Ectodermal cell (in vitro differentiated cells): ENCODE results near the gene MYO1G.

Source experiments
- H3K27ac ChIP-seq: 2 replicates; pipeline ENCODE4 v1.7.0; 2013; ENCODE audit warnings: mild to moderate bottlenecking, low read depth, low read length; ENCODE audit not compliant: insufficient read depth, poor library complexity, severe bottlenecking
- H3K27me3 ChIP-seq: 2 replicates; pipeline ENCODE4 v1.7.0; 2013; ENCODE audit warnings: mild to moderate bottlenecking, low read length; ENCODE audit not compliant: insufficient read depth, control insufficient read depth, poor library complexity, severe bottlenecking
- H3K36me3 ChIP-seq: one replicate; pipeline ENCODE4 v1.7.0; 2013; ENCODE audit warnings: low read length; ENCODE audit not compliant: control insufficient read depth, insufficient read depth
- H3K4me1 ChIP-seq: one replicate; pipeline ENCODE4 v1.7.0; 2013; ENCODE audit warnings: low read length; ENCODE audit not compliant: control insufficient read depth, insufficient read depth
- H3K4me3 ChIP-seq: 2 replicates; pipeline ENCODE4 v1.7.0; 2013; ENCODE audit warnings: low read depth, low read length, control low read depth; ENCODE audit not compliant: insufficient read depth
- H3K9me3 ChIP-seq: 2 replicates; pipeline ENCODE4 v1.7.0; 2013; ENCODE audit warnings: mild to moderate bottlenecking, low read length, moderate library complexity; ENCODE audit not compliant: control insufficient read depth
- WGBS, 2 experiments: methylation state at CpG; one replicate each; pipeline ENCODE4 v1.1.7; 2013; ENCODE audit warnings: missing lambda C conversion rate in 2 of 2; 5-methylcytosine and 5-hydroxymethylcytosine counted together

Gene MYO1G

GRCh38 chr7:44980393-44981034 lies 1.7 kb upstream of the MYO1G start:
- Histone ChIP-seq H3K4me3 (no peak overlapping the region), H3K27me3 (no peaks in the 10 kb centered on the region), H3K36me3 (peaks cover 26% of the 10 kb centered on the region), H3K9me3 (no peaks in the 10 kb centered on the region), H3K4me1 (peaks cover 8% of the 10 kb centered on the region), H3K27ac (no peak overlapping the region)
- WGBS, 2 experiments, result 88 to 90% methylated on average over 8 of the region's 8 CpGs

- Histone ChIP-seq H3K36me3 (peaks cover 20% of the 10 kb centered on the region), H3K27ac (no peak overlapping the region), H3K9me3 (no peaks in the 10 kb centered on the region), H3K4me1 (no peaks in the 10 kb centered on the region), H3K4me3 (no peak overlapping the region), H3K27me3 (no peaks in the 10 kb centered on the region)
- WGBS, 2 experiments, result 92 to 94% methylated on average over 8 of the region's 8 CpGs
Measured at GRCh38 chr7:44979481-44980392, 922 bp upstream of the MYO1G start.

GRCh38 chr7:44977959-44978335 lies 868 bp downstream of the MYO1G start:
- H3K4me1 ChIP-seq, result no peaks in the 10 kb centered on the region
- H3K4me3 ChIP-seq, result no peak overlapping the region
- no peaks in the 10 kb centered on the region for H3K27me3 ChIP-seq
- peaks cover 5% of the 10 kb centered on the region for H3K36me3 ChIP-seq
- no peak overlapping the region for H3K27ac ChIP-seq
- H3K9me3 ChIP-seq, result no peaks in the 10 kb centered on the region
- WGBS, 2 experiments, result 93 to 95% methylated on average over 6 of the region's 6 CpGs

GRCh38 chr7:44977304-44977958 lies 1.4 kb downstream of the MYO1G start:
- Histone ChIP-seq H3K27me3 (no peaks in the 10 kb centered on the region), H3K36me3 (no peaks in the 10 kb centered on the region), H3K4me1 (no peaks in the 10 kb centered on the region), H3K9me3 (no peaks in the 10 kb centered on the region), H3K4me3 (no peak overlapping the region), H3K27ac (no peak overlapping the region)
- WGBS, 2 experiments, result 85 to 88% methylated on average over 8 of the region's 8 CpGs

- no peaks in the 10 kb centered on the region for H3K36me3 ChIP-seq
- H3K9me3 ChIP-seq, result no peaks in the 10 kb centered on the region
- H3K4me3 ChIP-seq, result no peak overlapping the region
- no peaks in the 10 kb centered on the region for H3K27me3 ChIP-seq
- no peak overlapping the region for H3K27ac ChIP-seq
- H3K4me1 ChIP-seq, result no peaks in the 10 kb centered on the region
- 96% methylated on average over 17 of the region's 17 CpGs for WGBS, 2 experiments
Measured at GRCh38 chr7:44976746-44977196, 2.0 kb downstream of the MYO1G start.

GRCh38 chr7:44976040-44976745 lies 2.6 kb downstream of the MYO1G start:
- 92 to 94% methylated on average over 6 of the region's 6 CpGs for WGBS, 2 experiments
- Histone ChIP-seq H3K9me3 (no peaks in the 10 kb centered on the region), H3K4me1 (no peaks in the 10 kb centered on the region), H3K27ac (no peak overlapping the region), H3K4me3 (no peak overlapping the region), H3K27me3 (no peaks in the 10 kb centered on the region), H3K36me3 (no peaks in the 10 kb centered on the region)

- H3K4me1 ChIP-seq, result no peaks in the 10 kb centered on the region
- no peaks in the 10 kb centered on the region for H3K36me3 ChIP-seq
- H3K4me3 ChIP-seq, result no peak overlapping the region
- H3K27me3 ChIP-seq, result no peaks in the 10 kb centered on the region
- WGBS, 2 experiments, result 90 to 92% methylated on average over 12 of the region's 12 CpGs
- no peaks in the 10 kb centered on the region for H3K9me3 ChIP-seq
- no peak overlapping the region for H3K27ac ChIP-seq
Measured at GRCh38 chr7:44975331-44976039, 3.3 kb downstream of the MYO1G start.

- H3K27ac ChIP-seq, result no peak overlapping the region
- 91 to 92% methylated on average over 7 of the region's 7 CpGs for WGBS, 2 experiments
- no peaks in the 10 kb centered on the region for H3K27me3 ChIP-seq
- no peaks in the 10 kb centered on the region for H3K9me3 ChIP-seq
- H3K4me3 ChIP-seq, result no peak overlapping the region
- H3K36me3 ChIP-seq, result no peaks in the 10 kb centered on the region
- H3K4me1 ChIP-seq, result no peaks in the 10 kb centered on the region
Measured at GRCh38 chr7:44974549-44974948, 4.3 kb downstream of the MYO1G start.

GRCh38 chr7:44973610-44974401 lies 5.0 kb downstream of the MYO1G start:
- H3K36me3 ChIP-seq, result no peaks in the 10 kb centered on the region
- 84 to 85% methylated on average over 10 of the region's 10 CpGs for WGBS, 2 experiments
- H3K9me3 ChIP-seq, result no peaks in the 10 kb centered on the region
- H3K27ac ChIP-seq, result no peak overlapping the region
- H3K4me1 ChIP-seq, result no peaks in the 10 kb centered on the region
- H3K4me3 ChIP-seq, result no peak overlapping the region
- no peaks in the 10 kb centered on the region for H3K27me3 ChIP-seq
